GM19099 (cell line): ENCODE results near the gene ZNF770.

Source experiments
- POLR2A ChIP-seq: IDR thresholded peaks from 3 replicates; pipeline ENCODE4 v1.6.1; 2011; ENCODE audit warnings: low read depth; ENCODE audit not compliant: insufficient read length; ENCODE audit errors: extremely low read depth

The ZNF770 gene

DNA sequence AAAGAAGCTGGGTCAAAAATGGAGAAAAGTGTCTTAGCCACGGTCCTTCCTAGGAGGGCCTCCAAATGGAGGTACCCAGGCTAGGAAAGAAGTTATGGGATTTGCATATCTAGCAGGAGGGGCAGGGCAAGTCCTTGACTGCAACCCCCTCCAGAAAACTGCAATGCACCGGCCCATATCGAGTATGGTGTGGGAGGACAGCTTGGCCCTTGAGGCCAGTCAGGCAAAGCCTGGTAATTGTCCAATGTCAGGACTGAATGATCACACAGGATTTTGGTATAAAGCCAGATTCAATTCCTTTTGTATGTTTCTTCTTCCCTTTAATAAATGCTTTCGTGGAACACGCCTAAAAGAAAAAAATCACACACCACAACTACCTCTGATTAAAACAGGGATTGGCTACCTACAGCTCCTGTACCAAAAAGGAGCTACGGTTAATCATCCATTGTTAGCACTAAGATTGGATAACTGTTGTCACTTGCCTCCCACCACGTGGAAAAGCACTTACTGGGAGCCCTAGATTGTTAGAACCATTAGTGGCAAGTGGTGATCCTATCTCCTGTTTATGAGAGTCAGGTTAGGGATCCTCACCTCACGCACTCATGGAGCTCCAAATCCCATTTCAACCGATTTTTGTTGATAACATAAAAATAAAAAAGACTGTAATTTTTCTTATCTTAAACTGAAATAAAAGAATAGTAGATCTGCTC is 1.2 kb downstream of the ZNF770 start:
- TF ChIP-seq POLR2A, result no peak

GRCh38 chr15:34986326-34986725 is 1.8 kb downstream of the ZNF770 start:
- TF ChIP-seq POLR2A, result no peak

GRCh38 chr15:34984889-34985630 is 3.0 kb downstream of the ZNF770 start:
- TF ChIP-seq POLR2A, result no peak

DNA sequence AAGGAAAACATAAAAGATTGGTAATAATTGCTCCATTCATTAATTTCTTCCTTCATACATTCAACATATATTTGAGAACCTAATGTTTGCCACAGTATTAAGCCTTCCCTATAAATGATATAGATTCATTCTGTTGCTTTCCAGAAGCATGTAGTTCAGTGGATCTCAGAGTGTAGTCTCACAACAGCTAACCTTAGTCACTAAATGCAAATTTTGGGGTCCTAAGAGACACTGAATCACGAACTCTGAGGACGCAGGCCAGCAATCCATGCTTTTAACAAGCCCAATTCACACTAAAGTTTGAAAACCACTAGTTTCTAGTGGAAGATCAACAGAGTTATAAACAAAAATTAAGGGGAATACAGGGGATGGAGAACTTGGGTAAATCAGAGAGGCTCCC is 11.3 kb downstream of the ZNF770 start:
- no peak for TF ChIP-seq POLR2A

GRCh38 chr15:34976073-34976472 is 12.0 kb downstream of the ZNF770 start:
- no peak for TF ChIP-seq POLR2A

DNA sequence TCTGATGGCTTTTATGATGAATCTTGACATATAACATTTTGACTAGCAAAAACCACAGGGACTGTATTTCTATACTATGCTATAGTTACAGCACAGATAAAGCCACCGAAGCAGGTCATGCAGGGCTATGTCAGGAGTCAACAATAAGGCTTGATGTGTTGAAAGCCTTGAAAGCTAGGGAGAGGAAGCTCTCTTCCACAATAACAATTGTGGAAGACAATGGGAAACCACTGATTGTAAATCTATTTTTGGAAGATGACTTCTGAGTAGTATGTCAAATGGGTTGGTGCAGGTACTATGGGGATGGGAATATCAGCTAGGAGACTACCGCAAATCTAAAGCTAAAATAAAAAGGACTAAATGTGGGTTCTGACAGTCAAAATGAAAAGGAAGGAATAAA is 14.6 kb downstream of the ZNF770 start:
- no peak for TF ChIP-seq POLR2A

- peak; percentile 94 for TF ChIP-seq POLR2A
Measured at GRCh38 chr15:34969340-34970097, 18.6 kb downstream of the ZNF770 start, which contains the start of gene AQR. TSS of gene AQR (minus strand) at chr15:34969742. CDS start at chr15:34969613, 129 bp downstream.

GRCh38 chr15:34964277-34964676 is 23.8 kb downstream of the ZNF770 start:
- TF ChIP-seq POLR2A, result no peak

GRCh38 chr15:34953851-34954250 is 34.2 kb downstream of the ZNF770 start:
- no peak for TF ChIP-seq POLR2A

GRCh38 chr15:34952481-34952880 is 35.6 kb downstream of the ZNF770 start:
- TF ChIP-seq POLR2A, result no peak

- no peak for TF ChIP-seq POLR2A
Measured at GRCh38 chr15:34951993-34952392, 36.1 kb downstream of the ZNF770 start.

DNA sequence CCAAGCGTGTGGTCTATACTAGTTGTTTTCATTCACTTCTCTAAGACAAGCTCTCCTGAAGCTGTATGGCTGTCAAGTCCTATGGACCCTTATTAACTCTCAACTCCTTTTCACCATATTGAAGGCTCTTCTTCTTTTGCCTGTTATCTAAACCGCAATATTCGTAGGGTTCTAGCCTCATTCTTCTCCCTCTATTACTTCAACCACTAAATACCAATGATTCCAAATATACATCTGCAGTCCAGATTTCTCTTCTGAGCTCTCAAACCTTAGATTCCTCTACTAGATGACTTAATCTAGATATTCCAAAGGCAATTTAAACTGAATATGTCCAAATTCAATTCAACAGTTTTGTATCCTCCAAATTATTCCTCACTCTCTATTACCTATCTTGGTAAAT is 43.2 kb downstream of the ZNF770 start:
- TF ChIP-seq POLR2A, result no peak

DNA sequence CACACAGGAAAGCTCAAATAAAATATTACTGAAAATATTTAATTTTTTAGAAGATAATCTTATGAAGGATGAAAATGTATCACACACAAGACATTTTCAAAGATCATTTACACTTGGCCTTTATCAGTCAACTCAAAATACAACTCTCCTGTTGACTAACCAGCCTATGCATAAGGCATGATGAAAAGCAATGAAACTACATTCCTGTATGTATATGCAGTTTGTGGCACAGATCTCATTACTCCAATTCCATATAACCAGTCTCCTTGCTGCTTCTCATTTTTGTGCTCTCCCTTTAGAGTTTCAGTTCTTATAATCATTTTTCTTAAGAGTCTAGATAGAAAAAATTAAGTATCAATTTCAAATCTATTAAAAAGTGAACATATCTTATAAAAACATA is 44.4 kb downstream of the ZNF770 start:
- TF ChIP-seq POLR2A, result no peak

GRCh38 chr15:34942363-34942762 is 45.7 kb downstream of the ZNF770 start:
- TF ChIP-seq POLR2A, result no peak

GRCh38 chr15:34941831-34942230 is 46.3 kb downstream of the ZNF770 start:
- TF ChIP-seq POLR2A, result no peak

DNA sequence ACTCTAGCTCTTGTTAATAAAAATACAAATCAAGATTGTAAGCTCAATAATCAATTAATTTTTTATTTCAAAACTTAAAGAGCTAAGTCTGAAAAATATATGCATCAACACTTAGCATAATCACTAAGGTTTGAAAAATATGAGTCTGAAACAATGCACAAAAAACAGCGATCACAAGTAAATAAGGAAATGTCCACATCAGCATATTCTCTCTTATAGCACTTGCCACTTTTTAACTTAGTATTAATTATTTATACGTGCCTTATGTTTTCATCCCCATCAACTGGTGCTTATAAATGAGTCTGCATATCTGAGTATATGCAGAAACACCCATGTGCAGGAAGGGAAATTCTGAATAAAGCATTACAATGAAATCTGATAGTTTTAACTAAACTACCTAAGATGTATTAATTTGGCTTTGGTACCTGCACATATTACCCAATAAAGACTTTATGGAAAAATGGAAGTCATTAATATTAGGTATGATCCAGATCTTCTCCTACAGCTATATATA is 46.8 kb downstream of the ZNF770 start:
- TF ChIP-seq POLR2A, result no peak

DNA sequence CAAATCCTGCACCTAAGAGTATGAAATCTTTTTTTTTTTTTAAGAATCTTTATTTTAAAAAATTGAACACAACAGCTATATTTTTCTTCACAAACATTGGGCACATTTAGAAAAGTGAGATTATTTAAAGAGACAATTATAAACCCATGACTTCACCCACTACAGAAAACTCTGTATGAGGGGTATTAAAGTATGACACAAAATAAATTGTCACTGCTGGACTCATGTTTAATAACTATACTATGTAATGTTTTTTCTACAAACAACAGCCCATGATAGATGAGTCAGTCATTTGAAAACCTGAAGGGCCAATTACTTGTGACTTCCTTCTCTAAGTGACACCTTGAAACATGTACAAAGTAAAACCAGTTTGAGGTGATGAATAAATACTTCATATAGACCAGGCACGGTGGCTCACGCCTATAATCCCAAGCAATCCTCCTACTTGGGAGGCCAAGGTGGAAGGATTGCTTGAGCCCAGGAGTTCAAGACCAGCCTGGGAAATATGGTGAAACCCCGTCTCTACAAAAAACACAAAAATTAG is 54.6 kb downstream of the ZNF770 start:
- TF ChIP-seq POLR2A, result no peak
